ENCODE measurements around the gene GRIA1. TPM values are rescaled to one million over a fixed set of nuclear protein-coding genes. Genes with fewer than 3 reads are reported as not detected.

The GRIA1 gene
- total RNA-seq, 1 donor from 2014 or later = 3.3 TPM

DNA sequence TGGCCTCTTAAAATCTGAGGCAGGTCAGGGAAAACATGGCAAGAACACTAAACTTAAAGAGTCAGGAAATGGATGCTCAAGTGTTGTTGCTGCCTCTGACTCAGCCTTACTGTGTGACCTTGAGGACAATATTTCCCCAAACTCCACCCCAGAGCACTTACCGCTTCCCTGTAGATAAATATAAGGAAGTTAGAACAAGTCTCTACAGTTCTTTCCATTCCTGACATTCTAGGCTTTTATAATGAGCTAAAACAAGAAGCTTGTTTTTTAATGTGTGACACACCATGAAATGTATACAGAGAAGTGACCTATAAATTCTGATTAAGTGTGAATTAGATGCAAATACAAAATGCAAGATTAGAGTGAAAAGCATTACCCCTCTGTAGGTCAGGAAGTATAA, 129.3 kb downstream of the GRIA1 start:
- Histone ChIP-seq H2AFZ (replicated peaks) (no peak overlapping the region), H3K9me3 (ENCODE audit: low read depth) (no peaks in the 10 kb centered on the region), H3F3A (ENCODE audit: low read depth) (no peaks in the 10 kb centered on the region), H3K4me1 (no peaks in the 10 kb centered on the region), H3K36me3 (no peaks in the 10 kb centered on the region), H3K27me3 (no peaks in the 10 kb centered on the region), H3K4me3 (no peak overlapping the region), H3K79me2 (ENCODE audit: low read depth) (no peaks in the 10 kb centered on the region), H3K27ac (no peak overlapping the region), H3K9ac (no peak overlapping the region), H4K20me1 (ENCODE audit: low read depth) (no peaks in the 10 kb centered on the region), H3K4me2 (no peak overlapping the region)
- H3K4me3 Mint-ChIP-seq = no peak overlapping the region
- peaks cover 24% of the 10 kb centered on the region for H3K4me1 Mint-ChIP-seq
- no peak for TF ChIP-seq EZH2 (IDR thresholded peaks at IDR 0.05)
- no peak for TF ChIP-seq EZH2phosphoT487 (IDR thresholded peaks at IDR 0.05)
- TF ChIP-seq, protein P1, sequence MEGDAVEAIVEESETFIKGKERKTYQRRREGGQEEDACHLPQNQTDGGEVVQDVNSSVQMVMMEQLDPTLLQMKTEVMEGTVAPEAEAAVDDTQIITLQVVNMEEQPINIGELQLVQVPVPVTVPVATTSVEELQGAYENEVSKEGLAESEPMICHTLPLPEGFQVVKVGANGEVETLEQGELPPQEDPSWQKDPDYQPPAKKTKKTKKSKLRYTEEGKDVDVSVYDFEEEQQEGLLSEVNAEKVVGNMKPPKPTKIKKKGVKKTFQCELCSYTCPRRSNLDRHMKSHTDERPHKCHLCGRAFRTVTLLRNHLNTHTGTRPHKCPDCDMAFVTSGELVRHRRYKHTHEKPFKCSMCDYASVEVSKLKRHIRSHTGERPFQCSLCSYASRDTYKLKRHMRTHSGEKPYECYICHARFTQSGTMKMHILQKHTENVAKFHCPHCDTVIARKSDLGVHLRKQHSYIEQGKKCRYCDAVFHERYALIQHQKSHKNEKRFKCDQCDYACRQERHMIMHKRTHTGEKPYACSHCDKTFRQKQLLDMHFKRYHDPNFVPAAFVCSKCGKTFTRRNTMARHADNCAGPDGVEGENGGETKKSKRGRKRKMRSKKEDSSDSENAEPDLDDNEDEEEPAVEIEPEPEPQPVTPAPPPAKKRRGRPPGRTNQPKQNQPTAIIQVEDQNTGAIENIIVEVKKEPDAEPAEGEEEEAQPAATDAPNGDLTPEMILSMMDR (IDR thresholded peaks at IDR 0.05) = no peak
- no peaks in the 10 kb centered on the region for H3K27me3 Mint-ChIP-seq (ENCODE audit: insufficient read depth, low read depth)
- H3K36me3 Mint-ChIP-seq = no peaks in the 10 kb centered on the region
- H3K9me3 Mint-ChIP-seq = no peaks in the 10 kb centered on the region
- H3K27ac Mint-ChIP-seq = no peak overlapping the region
- DNase-seq (ENCODE audit: low spot score) = no peak

DNA sequence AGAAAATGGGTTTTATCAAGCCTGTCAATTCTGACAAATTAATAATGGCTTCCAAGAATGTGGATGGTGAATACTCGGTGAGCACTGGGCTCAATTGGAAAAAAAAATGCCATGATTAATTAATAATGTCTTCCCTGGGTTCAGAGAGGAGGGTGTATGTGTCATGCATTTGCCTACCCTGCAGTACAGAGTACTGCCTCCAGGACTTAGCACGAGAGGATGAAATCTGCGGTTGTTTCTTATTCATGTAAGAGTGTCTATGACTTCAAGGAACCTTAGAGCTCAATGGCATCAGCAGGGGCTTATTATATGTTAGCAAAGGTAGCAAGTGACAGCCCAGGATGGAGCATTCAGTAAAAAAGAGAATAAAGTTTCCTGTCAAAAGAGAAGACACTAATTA, 132.7 kb downstream of the GRIA1 start:
- H3K4me3 ChIP-seq = no peak overlapping the region
- Mint-ChIP-seq H3K9me3 (no peaks in the 10 kb centered on the region), H3K27me3 (ENCODE audit: insufficient read depth, low read depth) (no peaks in the 10 kb centered on the region), H3K4me1 (peaks cover 27% of the 10 kb centered on the region), H3K36me3 (no peaks in the 10 kb centered on the region), H3K27ac (peak overlapping the region; percentile 13), H3K4me3 (no peak overlapping the region)
- H3K27me3 ChIP-seq = no peaks in the 10 kb centered on the region
- H4K20me1 ChIP-seq (ENCODE audit: low read depth) = no peaks in the 10 kb centered on the region
- H3K9ac ChIP-seq = no peak overlapping the region
- no peaks in the 10 kb centered on the region for H3K36me3 ChIP-seq
- no peaks in the 10 kb centered on the region for H3K79me2 ChIP-seq (ENCODE audit: low read depth)
- DNase-seq (ENCODE audit: low spot score) = no peak
- H3K4me2 ChIP-seq = no peak overlapping the region
- H3K4me1 ChIP-seq = no peaks in the 10 kb centered on the region
- TF ChIP-seq EZH2 (IDR thresholded peaks at IDR 0.05) = no peak
- TF ChIP-seq, protein P1 (IDR thresholded peaks at IDR 0.05) = peak; percentile 6
- H3K9me3 ChIP-seq (ENCODE audit: low read depth) = no peaks in the 10 kb centered on the region
- no peaks in the 10 kb centered on the region for H3F3A ChIP-seq (ENCODE audit: low read depth)
- H3K27ac ChIP-seq = no peak overlapping the region
- no peak overlapping the region for H2AFZ ChIP-seq (replicated peaks)

DNA sequence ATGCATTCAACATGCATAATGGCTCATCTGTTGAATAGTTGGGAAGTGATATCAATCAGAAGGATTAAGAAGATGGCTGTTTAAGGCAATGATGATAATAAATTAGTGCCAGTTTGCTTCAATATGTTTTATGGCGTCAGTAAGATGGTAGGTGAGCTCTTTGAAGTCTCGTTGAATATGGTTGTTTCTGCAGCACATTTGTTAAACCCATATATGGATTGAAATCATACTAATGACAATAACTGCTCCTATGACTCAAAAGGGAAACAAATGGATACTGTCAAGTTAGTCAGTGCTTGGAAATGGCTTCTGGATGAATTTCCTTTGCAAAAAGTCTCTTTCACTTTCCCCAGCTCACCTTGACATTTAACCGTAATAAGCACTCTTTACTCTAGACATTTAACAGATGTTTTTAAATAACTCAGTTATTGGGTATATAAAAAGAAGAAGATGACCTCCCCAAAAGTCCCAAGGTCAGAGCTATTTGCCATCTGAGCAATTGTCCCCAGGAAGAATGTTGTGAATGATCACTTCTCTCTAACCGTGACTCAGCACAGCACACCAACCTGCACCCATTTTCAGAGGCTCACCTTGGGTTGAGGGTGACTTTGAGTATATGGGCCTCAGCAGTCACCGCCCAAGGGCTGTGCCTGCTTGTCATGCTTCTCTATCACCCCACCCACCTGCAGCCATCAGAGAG, 133.4 kb downstream of the GRIA1 start:
- H3K9me3 ChIP-seq (ENCODE audit: low read depth) = no peaks in the 10 kb centered on the region
- H3K4me2 ChIP-seq = no peak overlapping the region
- Mint-ChIP-seq H3K4me3 (no peak overlapping the region), H3K36me3 (no peaks in the 10 kb centered on the region), H3K9me3 (no peaks in the 10 kb centered on the region), H3K27me3 (ENCODE audit: insufficient read depth, low read depth) (no peaks in the 10 kb centered on the region), H3K27ac (no peak overlapping the region), H3K4me1 (peaks cover 22% of the 10 kb centered on the region)
- no peak overlapping the region for H3K4me3 ChIP-seq
- DNase-seq (ENCODE audit: low spot score) = no peak
- peaks cover 7% of the 10 kb centered on the region for H3K4me1 ChIP-seq
- no peaks in the 10 kb centered on the region for H3K27me3 ChIP-seq
- H2AFZ ChIP-seq (replicated peaks) = no peak overlapping the region
- H4K20me1 ChIP-seq (ENCODE audit: low read depth) = no peaks in the 10 kb centered on the region
- no peak overlapping the region for H3K9ac ChIP-seq
- no peaks in the 10 kb centered on the region for H3F3A ChIP-seq (ENCODE audit: low read depth)
- no peaks in the 10 kb centered on the region for H3K79me2 ChIP-seq (ENCODE audit: low read depth)
- no peak for TF ChIP-seq EZH2phosphoT487 (IDR thresholded peaks at IDR 0.05)
- TF ChIP-seq EZH2 (IDR thresholded peaks at IDR 0.05) = no peak
- TF ChIP-seq, protein P1 (IDR thresholded peaks at IDR 0.05) = no peak
- no peak overlapping the region for H3K27ac ChIP-seq
- no peaks in the 10 kb centered on the region for H3K36me3 ChIP-seq

Data from neural progenitor cell (in vitro differentiated cells).